HG02970 (cell line): ENCODE results near the gene TPRX2.
"Not testable (repeated sequence)": the region's sequence is repeated elsewhere in the genome, so short reads cannot be mapped to it uniquely, and the experiment has no call there.

Source experiments
- ATAC-seq: cut with Tn5 transposase; IDR thresholded peaks from one replicate; pipeline ENCODE4 v1.9.1; 2021; ENCODE audit warnings: mild to moderate bottlenecking, moderate library complexity, moderate number of reproducible peaks; ENCODE audit not compliant: unreplicated experiment, low FRiP score

Gene TPRX2

DNA sequence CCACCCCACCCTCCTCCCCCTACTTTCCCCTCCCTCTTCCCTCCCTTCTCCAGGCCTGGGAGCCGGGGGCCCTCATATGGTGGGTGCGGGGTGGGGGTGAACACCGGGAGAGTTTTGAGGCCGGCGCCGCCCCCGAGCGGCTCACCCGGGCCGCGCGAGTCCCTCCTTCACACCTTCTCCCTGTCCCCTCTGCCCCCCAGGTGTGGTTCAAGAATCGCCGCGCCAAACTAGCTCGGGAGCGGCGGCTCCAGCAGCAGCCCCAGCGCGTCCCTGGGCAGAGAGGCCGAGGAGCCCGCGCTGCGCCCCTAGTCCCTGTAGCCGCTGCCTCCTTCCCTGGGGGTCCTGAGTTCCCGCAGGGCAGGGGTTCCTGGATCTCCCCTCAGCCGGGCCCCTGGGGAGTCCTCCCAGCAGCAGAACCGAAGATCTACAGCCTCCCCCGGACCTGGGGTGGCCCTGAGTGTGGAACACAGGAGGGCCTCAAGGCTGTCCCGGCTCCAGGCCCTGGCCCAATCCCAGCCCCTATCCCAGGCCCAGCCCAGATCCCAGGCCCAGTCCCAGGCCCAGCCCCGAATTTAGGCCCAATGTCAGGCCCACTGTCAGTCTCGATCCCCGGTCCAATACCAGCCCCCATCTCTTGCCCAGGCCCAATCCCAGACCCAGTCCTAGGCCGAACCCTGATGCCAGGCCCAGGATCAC lies 1.7 kb downstream of the TPRX2 start:
- ATAC-seq = no peak

DNA sequence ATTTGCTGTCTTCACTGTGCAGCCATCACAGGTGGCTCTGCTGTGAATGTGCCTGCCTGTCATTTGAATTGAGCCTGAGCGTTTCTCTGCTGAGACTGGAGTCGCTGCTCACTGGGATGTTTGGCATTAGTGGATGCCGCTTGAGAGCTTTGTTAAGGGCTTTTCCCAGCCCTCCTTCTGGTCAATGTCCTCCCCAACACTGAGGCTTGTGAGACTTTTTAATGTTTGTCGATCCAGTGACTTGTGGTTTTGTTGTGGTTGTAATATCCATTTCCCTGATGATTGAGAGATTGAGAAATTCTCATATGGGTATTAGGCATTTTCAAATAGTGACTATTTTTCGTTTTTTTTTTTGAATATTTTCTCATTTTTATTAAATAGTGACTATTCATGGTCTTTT lies 2.6 kb downstream of the TPRX2 start:
- no peak for ATAC-seq

DNA sequence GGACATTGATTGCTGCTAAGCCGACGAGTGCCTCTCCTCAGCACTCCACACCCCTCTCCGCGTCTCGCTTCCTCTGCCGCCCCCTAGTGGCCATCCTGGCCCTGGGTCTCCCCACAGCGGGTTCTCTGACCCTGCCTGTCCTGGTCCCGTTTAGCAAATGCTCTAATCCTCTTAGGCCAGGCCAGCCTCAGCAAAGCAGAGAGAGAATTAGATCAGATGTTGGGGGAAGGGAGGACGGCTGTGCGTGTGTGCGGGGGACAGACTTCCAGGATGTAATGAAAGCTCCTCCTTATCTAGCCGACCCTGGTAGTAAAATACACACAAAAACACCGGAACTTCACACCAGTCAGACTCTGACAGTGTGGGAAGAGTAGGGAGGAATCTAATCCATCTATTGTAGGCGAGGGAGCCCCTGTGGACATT lies 4.5 kb downstream of the TPRX2 start:
- no peak for ATAC-seq

DNA sequence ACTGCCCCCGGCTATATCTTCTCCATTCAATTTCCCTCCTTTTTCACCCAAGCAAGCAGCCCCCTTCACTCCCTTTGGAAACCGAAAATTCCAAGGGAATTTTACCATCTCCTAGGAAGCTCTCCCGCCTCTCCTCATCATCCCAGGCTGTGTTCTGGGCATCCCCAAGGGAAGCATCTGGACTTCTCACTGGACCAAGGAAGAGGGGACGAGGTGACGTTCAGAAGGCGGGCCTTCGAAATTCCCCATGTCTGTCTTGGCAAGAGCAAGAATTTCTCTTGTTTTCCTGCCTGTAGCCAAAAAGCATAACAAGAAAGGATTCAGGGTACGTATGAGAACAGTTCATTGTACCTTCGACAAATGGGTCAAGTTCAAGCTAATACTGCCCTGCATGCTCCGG lies 6.1 kb downstream of the TPRX2 start:
- ATAC-seq = no peak

DNA sequence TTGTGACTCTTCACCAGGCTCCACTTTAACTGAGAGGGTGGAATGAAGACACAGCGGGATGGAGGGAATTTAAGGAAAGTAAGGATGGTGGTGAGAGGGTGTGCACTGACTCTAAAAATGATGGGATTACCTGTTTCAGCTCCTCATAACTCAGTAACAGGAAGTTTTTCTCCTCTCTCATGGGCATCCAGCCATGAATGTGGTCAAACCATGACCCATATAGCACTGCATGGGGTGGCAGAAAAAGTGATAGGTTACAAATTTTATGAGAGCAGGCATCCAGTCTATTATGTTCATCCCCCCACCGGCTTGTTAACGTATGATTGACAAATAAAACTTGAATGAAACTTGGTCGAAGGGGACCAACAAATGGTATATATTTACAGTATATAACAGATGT lies 19.9 kb downstream of the TPRX2 start:
- ATAC-seq = no peak

DNA sequence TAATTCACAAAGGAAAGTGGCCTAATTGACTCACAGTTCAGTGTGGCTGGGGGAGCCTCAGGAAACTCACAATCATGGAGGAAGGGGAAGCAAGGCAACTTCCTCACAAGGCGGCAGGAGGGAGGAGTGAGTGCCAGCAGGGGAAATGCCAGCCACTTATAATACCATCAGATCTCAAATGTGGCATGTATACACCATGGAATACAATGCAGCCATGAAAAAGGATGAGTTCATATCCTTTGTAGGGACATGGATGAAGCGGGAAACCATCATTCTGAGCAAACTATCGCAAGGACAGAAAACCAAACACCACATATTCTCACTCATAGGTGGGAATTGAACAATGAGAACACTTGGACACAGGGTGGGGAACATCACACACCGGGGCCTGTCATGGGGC lies 20.4 kb downstream of the TPRX2 start:
- ATAC-seq = not testable (repeated sequence)

DNA sequence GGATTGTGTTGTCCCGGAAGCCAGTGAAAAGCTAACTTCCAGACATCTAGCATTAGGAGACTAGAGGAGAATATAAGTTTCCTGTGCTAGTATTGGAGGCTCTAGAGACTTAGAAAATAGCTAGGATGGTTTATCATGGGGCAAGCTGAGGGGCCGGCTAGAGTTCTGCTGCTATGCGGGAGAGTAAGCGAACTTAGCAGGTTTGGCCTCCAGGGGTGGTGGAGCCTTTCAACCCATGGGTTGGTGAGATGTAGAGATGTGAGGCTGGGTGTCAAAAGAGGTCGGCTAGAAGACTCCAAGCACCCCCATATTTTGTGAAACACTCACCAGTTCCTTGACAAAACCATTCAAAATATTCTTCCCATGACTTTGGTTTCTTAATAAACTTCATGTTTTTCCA lies 22.7 kb downstream of the TPRX2 start:
- no peak for ATAC-seq

DNA sequence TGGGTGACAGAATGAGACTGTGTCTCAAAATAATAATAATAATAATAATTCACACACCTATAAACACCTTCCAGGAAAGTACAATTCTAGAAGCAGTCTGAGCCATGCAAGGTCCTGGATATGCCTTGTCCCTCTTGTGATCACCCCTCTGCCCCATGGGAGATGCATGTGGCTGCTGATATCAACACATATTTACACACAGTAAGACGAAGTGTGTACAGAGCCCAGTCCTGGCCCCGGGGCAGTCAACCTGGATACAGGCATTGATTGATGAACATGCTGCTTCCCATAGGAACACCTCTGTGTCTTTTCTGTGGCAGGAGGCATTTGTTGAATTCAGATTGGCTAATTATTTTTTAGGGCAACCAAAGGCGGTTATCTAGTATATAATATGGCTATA lies 23.9 kb downstream of the TPRX2 start:
- no peak for ATAC-seq

DNA sequence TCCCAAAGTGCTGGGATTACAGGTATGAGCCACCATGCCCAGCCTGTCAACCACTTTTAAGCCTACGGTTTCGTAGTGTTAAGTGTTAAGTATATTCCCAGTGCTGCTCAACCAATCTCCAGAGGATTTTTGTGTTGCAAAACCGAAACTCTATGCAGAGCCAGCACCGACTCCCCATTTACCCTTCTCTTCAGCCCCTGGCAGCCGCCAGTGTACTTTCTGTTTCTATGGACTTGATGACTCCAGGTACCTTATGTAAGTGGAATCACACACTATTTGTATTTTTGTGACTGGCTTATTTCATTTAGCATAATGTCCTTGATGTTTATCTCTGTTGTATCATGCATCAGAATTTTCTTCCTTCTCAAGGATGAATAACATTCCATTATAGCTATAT lies 26.0 kb downstream of the TPRX2 start:
- ATAC-seq = no peak

DNA sequence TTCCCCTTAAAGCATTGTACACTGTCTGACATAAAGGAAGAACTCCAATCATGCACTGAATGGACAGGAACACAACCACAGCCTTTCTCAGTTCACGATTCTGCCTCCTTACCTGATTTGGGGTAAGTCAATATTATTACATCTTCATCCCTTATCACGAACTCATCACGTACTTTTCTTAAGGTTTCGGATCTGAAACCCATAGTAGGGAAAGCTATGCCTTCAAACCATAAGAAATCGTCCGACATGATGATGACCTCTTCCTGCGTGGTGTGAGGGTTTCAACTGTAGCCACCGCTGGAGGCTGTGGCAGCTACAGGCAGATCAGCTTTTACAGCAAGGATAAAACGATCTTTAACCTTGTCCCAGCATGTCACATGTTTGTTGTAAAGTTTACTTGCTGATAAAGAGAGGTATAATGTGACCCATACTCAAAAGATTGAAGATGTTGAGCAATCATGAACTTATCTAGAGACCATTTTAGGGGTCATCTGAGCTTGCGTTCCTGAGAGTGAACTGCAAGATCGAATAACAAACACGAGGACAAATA lies 27.1 kb downstream of the TPRX2 start, which contains the start of gene SULT2A1:
TSS of gene SULT2A1 (minus strand) at position 306 of the 550 bp plus-strand sequence. CDS start at position 248, 58 bp downstream.
- ATAC-seq = no peak

DNA sequence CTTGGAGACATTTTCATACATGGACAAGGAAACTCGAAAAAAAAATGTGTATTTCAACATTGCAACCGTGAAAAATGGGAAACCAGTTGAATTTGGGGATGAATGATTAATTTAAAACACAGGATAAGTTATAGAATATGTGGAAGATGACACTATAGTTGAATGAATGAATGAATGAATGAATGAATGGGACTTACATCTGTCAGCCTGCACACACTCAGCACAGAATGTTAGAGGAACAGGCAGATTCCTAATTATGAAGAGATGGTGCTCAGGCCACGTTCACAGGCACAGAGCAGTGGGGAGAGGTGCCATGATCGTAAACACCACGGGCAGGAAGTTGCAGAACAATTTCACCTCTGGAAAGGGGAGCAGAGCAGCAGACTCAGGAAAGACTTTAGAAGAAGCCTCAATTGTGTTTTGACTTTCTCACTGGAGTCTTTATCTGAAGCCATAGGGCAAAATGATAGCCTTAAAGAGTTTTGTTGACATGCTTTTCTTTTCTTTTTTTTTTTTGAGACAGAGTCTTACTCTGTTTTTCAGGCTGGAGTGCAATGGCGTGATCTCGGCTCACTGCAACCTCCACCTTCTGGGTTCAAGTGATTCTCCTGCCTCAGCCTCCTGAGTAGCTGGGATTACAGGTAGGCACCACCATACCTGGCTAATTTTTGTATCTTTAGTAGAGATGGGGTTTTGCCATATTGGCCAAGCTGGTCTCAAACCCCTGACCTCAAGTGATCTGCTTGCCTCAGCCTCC lies 32.0 kb downstream of the TPRX2 start:
- no peak for ATAC-seq

DNA sequence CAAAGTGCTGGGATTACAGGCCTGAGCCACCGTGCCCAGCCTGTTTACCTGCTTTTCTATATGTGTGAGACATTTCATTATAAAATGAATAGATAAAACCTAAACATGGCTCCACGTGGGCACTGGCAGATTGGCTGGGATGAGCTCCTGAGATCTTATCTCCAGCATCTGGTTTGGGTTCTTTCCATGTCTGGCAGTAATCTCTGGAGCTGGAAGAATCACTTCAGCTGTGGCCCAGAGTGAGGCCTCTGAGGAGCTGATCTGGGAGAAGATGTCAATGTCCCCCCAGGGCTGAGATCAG lies 32.5 kb downstream of the TPRX2 start:
- ATAC-seq = no peak

DNA sequence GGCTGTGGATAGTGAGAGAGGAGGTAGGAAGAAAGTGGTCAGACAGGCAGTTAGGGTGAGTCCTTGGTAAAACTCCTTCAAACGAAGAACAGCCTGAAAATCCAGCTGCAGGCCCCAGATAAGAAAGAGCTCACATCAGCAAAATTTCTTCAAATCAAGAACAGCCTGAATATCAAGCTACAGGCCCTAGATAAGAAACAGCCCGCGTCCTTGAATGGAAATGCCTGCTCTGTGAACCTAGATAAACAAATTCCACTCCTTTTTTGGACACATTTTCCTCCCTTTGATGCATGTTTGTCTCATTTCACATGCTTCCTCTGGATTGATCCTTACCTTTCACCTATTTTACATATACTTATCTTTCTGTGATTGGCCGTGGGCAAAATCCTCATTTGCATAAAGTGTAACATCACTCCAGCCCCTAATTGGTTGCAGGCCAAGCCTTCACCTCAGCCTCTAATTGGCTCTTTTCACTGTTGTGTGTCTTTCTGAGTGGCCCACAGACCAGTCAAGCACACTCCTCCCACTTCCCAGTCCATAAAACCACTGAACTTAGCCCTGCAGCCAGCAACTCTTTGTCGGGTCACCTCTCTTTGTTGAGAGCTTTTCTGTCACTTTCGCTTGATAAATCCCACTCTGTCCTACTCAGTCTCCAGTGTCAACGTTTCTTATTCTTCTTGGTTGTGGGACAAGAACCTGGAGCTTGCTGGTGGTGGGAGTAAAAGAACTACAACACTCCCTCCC lies 33.1 kb downstream of the TPRX2 start:
- no peak for ATAC-seq

DNA sequence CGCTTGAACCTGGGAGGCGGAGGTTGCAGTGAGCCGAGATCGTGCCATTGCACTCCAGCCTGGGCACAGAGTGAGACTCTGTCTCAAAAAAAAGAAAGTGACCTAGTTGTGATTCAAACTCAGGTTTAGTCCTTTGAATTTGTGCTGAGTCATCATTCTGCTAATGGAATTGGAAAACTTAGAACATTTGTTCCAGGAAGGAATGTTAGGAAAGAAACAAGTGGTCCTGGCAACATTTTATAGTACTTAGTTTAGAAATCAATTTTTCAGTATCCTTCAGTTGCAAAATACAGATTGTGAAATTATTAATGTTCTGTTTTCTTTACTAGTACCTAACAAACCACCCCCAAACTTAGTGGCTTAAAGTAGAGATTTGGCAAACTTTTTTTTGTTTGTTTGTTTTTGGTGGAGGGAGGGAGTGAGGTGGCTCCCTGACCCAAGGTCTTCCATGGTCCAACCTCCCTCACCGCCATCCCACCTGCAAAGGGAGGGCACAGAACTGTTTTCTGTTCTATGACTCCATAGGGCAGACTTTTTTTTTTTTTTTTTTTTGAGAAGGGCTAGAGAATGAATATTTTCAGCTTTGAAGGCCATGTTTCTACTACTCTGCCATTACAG lies 36.2 kb downstream of the TPRX2 start:
- no peak for ATAC-seq

DNA sequence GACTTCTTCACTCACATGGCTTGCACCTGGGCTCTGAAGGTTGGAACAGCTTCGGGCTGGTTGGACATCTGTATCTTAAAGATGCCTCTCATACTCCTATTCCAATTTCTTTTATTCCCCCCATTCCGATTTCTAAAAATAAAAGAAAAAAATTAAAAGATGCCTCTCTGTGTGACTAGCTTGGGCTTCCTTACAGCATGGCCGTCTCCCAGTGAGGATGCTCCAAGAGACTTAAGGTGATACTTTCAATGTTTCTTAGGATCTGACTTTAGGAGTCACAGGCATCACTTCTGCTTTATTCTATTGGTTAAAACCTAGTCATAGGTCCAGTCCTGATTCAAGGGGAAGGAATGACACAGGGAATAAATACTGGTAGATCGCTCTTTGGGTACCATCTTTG lies 37.0 kb downstream of the TPRX2 start:
- ATAC-seq = no peak

DNA sequence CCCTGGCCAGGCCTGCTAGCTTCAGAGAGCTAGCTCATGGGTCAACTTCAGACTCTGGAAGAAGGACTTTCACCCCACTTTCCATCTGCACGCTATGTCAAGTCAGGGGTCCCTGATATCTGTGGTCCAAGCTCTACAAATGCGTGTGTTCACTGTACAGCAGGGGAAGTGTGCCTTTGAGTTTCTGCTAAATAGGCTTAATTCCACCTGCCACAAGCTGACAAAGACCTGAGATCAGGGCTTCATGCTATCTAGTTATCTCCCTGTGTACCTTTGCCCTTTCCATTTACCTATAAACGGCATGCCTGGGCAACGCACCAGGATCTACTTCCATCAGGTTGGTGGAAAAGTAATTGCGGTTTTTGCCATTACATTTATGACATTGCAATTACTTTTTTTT lies 37.7 kb downstream of the TPRX2 start:
- ATAC-seq = no peak

DNA sequence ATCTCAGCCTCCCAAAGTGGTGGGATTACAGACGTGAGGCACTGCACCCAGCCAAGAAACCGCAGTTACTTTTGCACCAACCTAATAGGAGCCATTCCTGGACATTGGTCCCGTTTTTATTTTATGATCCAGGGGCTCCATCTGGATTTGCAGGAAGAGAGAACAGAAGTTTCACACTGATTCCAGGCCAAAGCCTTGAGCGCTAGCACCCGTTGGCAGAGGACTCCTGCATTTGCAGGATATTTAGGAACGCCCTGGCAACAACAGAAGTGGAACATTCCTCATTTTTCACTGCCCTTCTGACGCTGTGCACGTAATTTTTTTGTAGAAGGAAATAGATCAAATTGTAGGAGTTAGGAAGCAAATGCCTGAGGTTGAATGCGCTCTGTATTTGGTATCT lies 38.8 kb downstream of the TPRX2 start:
- ATAC-seq = no peak

DNA sequence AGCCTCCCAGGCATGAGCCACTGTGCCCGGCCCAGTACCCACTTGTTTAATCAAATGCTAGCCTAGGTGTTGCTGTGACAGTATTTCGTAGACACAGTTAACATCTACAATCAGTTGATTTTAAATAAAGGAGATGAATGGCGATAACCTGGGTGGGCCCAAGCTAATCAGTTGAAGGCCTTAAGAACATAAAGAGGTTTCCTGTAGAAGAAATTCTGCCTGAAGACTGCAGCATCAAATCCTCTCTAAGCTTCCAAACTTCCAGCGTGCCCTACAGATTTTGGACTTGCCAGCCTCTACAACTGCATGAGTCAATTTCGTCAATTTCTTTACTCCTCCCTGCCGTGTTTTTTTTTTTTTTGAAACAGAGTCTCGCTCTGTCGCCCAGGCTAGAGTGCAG lies 40.3 kb downstream of the TPRX2 start:
- ATAC-seq = no peak

DNA sequence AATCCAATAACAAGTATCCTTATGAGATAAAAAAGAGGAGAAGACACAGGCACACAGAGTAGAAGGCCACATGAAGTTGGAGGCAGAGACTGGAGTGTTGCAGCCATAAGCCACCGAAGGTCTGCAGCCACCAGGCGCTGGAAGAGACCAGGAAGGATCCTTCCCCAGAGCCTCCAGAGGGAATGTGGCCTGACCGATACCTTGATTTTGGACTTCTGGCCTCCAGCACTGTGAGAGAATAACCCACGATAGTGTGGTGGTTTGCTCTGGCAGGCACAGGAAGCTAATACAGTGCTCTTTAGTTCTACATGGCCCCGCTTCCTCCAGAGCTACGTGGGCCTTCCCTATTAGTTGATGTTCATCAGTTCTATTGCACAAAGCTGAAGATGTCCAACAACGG lies 42.3 kb downstream of the TPRX2 start:
- ATAC-seq = no peak

DNA sequence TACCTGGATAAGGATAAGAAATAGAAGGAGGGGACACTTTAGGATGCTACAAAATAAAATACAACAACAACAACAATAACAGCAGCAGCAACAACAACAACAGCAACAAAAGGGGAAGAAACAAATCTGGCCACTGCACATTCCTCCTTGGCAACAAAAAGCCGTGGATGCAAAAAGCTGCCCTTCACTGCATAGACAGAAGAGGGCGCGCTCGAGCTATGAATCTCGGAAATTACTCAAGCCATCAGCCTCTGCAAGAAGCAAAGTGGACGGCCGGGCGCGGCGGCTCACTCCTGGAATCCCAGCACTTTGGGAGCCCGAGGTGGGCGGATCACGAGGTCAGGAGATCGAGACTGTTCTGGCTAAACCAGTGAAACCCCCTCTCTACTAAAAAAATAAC lies 50.3 kb downstream of the TPRX2 start:
- ATAC-seq = not testable (repeated sequence)

DNA sequence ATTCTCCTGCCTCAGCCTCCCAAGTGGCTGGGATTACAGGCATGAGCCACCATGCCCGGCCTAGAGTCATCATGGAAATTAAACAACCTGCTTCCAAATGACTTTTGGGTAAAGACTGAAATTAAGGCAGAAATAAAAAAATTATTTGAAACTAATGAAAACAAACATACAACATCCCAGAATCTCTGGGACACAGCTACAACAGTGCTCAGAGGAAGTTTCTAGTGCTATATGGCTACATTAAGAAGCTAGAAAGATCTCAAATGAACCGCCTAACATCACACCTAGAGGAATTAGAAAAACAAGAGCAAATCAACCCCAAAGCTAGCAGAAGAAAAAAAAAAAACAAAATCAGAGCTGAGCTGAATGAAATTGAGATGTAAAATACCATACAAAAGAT lies 51.2 kb downstream of the TPRX2 start:
- ATAC-seq = not testable (repeated sequence)
